ENCODE data around the gene MUC5B. TPM values are rescaled to one million over a fixed set of nuclear protein-coding genes. Genes with fewer than 3 reads are reported as not detected.

The MUC5B gene
- total and polyA plus RNA-seq, 2 donors (not counting 3 experiments of a cell fraction or from before 2014, with no cell fraction given) = not detected

DNA sequence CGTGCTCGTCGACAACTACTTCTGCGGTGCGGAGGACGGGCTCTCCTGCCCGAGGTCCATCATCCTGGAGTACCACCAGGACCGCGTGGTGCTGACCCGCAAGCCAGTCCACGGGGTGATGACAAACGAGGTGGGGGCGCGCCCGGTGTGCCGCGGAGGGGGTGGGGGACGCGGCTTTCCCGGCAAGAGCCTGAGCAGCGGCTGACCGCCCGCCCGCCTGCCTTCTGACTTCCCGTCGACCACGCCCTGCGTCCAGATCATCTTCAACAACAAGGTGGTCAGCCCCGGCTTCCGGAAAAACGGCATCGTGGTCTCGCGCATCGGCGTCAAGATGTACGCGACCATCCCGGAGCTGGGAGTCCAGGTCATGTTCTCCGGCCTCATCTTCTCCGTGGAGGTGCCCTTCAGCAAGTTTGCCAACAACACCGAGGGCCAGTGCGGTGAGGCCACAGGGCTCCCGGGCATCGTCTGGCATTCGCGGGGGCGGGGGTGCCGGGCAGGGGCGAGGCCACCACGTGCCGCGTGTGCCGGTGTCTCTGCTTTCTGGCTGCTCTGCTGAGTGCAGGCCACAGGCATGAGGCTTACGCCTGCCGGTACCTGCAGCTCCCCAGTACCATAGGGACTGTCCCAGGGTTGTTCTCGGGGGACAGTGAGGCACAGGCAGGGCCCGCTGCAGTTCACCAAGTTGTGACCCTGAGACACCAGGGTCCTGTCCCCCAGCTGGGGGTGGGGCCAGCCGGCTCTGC, 28.5 kb upstream of the MUC5B start:
- H4K20me1 ChIP-seq (replicated peaks; ENCODE audit: control insufficient read depth, extremely low read depth, insufficient read depth, low read length) = no peaks in the 10 kb centered on the region
- FAIRE-seq = no peak
- ChIA-PET POLR2A (no interaction called here), CTCF (no interaction called here)
- no peaks in the 10 kb centered on the region for H3K9me3 ChIP-seq (replicated peaks; ENCODE audit: control insufficient read depth, insufficient read depth, low read length)
- no peaks in the 10 kb centered on the region for H3K4me1 ChIP-seq (ENCODE audit: control insufficient read depth, extremely low read depth, insufficient read depth, low read length)
- intact Hi-C loops (cut with micrococcal nuclease) = no loop called here
- H3K27me3 ChIP-seq (ENCODE audit: control insufficient read depth in 2 of 2, insufficient read depth in 2 of 2, low read length in 2 of 2) = no peaks in the 10 kb centered on the region
- no peaks in the 10 kb centered on the region for H3K79me2 ChIP-seq (ENCODE audit: control insufficient read depth, insufficient read depth, low read length)
- no peak overlapping the region for H3K4me3 ChIP-seq (replicated peaks in 1 of 3; ENCODE audit: insufficient read depth in 1 of 3, low read depth in 1 of 3, low read length in 3 of 3)
- H2AFZ ChIP-seq (ENCODE audit: low read depth, low read length) = no peak overlapping the region
- H3K4me2 ChIP-seq (ENCODE audit: insufficient read depth, low read length) = no peak overlapping the region
- BruUV-seq (replicated peaks) = no TSS peak
- H3K27ac ChIP-seq (ENCODE audit: insufficient read depth, low read depth, low read length) = no peak overlapping the region
- no peaks in the 10 kb centered on the region for H3K36me3 ChIP-seq (ENCODE audit: control insufficient read depth in 2 of 2, extremely low read depth in 1 of 2, insufficient read depth in 2 of 2, low read length in 2 of 2)
- no peak for DNase-seq (ENCODE audit: low read depth, low spot score)
- TF ChIP-seq, protein P1, sequence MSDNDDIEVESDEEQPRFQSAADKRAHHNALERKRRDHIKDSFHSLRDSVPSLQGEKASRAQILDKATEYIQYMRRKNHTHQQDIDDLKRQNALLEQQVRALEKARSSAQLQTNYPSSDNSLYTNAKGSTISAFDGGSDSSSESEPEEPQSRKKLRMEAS (IDR thresholded peaks at IDR 0.05; ENCODE audit: insufficient read depth, insufficient read length) = no peak
- TF ChIP-seq EZH2 (IDR thresholded peaks at IDR 0.05; ENCODE audit: borderline replicate concordance, low read depth, low read length, severe bottlenecking) (no peak), MYC (IDR thresholded peaks at IDR 0.05; ENCODE audit: low read depth, low read length) (no peak), GATA2 (IDR thresholded peaks at IDR 0.05; ENCODE audit: insufficient read depth, insufficient read length, low read depth, low read length) (no peak), FOS (IDR thresholded peaks at IDR 0.05; ENCODE audit: borderline replicate concordance, insufficient read depth, low read length) (no peak), POLR2AphosphoS5 (IDR thresholded peaks at IDR 0.05; ENCODE audit: insufficient read depth, low read depth, low read length) (no peak), POLR2A (IDR thresholded peaks at IDR 0.05; ENCODE audit: low read depth, low read length) (no peak), JUN (IDR thresholded peaks at IDR 0.05; ENCODE audit: borderline replicate concordance, insufficient read depth, insufficient read length, low read depth) (no peak)
- TF ChIP-seq, protein P2, sequence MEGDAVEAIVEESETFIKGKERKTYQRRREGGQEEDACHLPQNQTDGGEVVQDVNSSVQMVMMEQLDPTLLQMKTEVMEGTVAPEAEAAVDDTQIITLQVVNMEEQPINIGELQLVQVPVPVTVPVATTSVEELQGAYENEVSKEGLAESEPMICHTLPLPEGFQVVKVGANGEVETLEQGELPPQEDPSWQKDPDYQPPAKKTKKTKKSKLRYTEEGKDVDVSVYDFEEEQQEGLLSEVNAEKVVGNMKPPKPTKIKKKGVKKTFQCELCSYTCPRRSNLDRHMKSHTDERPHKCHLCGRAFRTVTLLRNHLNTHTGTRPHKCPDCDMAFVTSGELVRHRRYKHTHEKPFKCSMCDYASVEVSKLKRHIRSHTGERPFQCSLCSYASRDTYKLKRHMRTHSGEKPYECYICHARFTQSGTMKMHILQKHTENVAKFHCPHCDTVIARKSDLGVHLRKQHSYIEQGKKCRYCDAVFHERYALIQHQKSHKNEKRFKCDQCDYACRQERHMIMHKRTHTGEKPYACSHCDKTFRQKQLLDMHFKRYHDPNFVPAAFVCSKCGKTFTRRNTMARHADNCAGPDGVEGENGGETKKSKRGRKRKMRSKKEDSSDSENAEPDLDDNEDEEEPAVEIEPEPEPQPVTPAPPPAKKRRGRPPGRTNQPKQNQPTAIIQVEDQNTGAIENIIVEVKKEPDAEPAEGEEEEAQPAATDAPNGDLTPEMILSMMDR (IDR thresholded peaks at IDR 0.05; ENCODE audit: extremely low read depth in 1 of 2, insufficient read depth in 1 of 2, low read depth in 1 of 2, low read length in 2 of 2) = no peak
- H3K9me1 ChIP-seq (replicated peaks; ENCODE audit: control insufficient read depth, extremely low read depth, insufficient read depth, low read length) = no peaks in the 10 kb centered on the region
- dilution Hi-C loops (cut with MboI; ENCODE audit: extremely low pct_ligation_motif_present, low sequenced_read_pairs) = no loop called here
- no peak overlapping the region for H3K9ac ChIP-seq (replicated peaks; ENCODE audit: extremely low read depth, insufficient read depth, low read length)

Data from endothelial cell of umbilical vein (primary cell).